Kidney (tissue), 14 donors: ENCODE measurements around the gene CCNJ. TPM values are rescaled to one million over a fixed set of nuclear protein-coding genes. Genes with fewer than 3 reads are reported as not detected.

Source experiments
- DNase-seq, 5 donors: peaks; one replicate each; pipeline ENCODE4 v3.0.0-alpha.2; 2013 to 2020
- FAIRE-seq: peaks from 2 replicates; lab custom pipeline; 2012; peaks lifted over from hg19 to GRCh38; lab: Jason Lieb, UNC
- H3K27ac ChIP-seq, 2 donors: one replicate each; pipeline ENCODE4 v1.7.0; 2013; ENCODE audit warnings: low read depth in 2 of 2, low read length in 2 of 2, inconsistent platforms in 1 of 2
- H3K27me3 ChIP-seq: one replicate; pipeline ENCODE4 v1.7.1; 2013; ENCODE audit warnings: low read length, inconsistent platforms; ENCODE audit not compliant: control insufficient read depth, insufficient read depth
- H3K36me3 ChIP-seq, 3 donors: one replicate each; pipeline versions ENCODE4 v1.7.0 to v1.7.1; 2013; ENCODE audit warnings: low read length in 3 of 3, control low read depth in 1 of 3, inconsistent platforms in 1 of 3; ENCODE audit not compliant: insufficient read depth in 3 of 3, control insufficient read depth in 2 of 3
- H3K4me1 ChIP-seq, 3 donors: one replicate each; pipeline versions ENCODE4 v1.7.0 to v1.7.1; 2013; ENCODE audit warnings: low read length in 3 of 3, inconsistent platforms in 1 of 3, low read depth in 1 of 3; ENCODE audit not compliant: control insufficient read depth in 2 of 3, insufficient read depth in 2 of 3
- H3K4me3 ChIP-seq, 3 donors: one replicate each; pipeline versions ENCODE4 v1.7.0 to v1.8.1; 2013; ENCODE audit warnings: low read length in 3 of 3, control low read depth in 1 of 3, inconsistent platforms in 1 of 3
- H3K9ac ChIP-seq, 3 donors: one replicate each; pipeline versions ENCODE4 v1.7.0 to v1.7.1; 2013; ENCODE audit warnings: low read length in 3 of 3, control low read depth in 1 of 3, inconsistent platforms in 1 of 3
- H3K9me3 ChIP-seq, 3 donors: one replicate each; pipeline versions ENCODE4 v1.7.0 to v1.7.1; 2013; ENCODE audit warnings: low read length in 3 of 3, control low read depth in 1 of 3, inconsistent platforms in 1 of 3; ENCODE audit not compliant: control insufficient read depth in 2 of 3, insufficient read depth in 1 of 3
- intact Hi-C: fragments of 100-400 bp; cut with DNase I; formaldehyde crosslinking; loops from one replicate; pipeline ENCODE4 v1.11.1; 2022
- polyA plus RNA-seq: library from polyadenylated mRNA; stranded (reverse); fragments of 350-450 nt; fragmentation: Illumina TruSeq; extraction: RNeasy Lipid Tissue Mini Kit (QIAGEN cat#74804); gene quantifications from one replicate; pipeline ENCODE4 v1.2.3, GENCODE V29; 2014; ENCODE audit warnings: low read depth, low replicate concordance; ENCODE audit not compliant: insufficient read depth
- total RNA-seq: library from RNA; stranded (reverse); fragmentation: NEBNext Ultra II Directional; extraction: Animal tissue kit (Norgen Biotek cat#: 25700); gene quantifications from one replicate; pipeline ENCODE4 v1.2.1, GENCODE V29; 2021
- TF ChIP-seq, protein P1 (sequence below): IDR thresholded peaks from 3 replicates; pipeline ENCODE4 v1.5.1; 2012; ENCODE audit warnings: mild to moderate bottlenecking, moderate library complexity, borderline replicate concordance; ENCODE audit not compliant: insufficient read depth; ENCODE audit errors: extremely low read depth
- donor health status: control.
- donor health status: control.
- donor health status: control.
- donor health status: control.
- donor health status: control.
- donor health status: DM: yes; HTN: yes; CAD: no.
- donor health status: Normal renal cell carcinoma (clear cell type).

CCNJ gene
- total and polyA plus RNA-seq, 2 donors from 2014 or later = 1.8 to 6.2 TPM

DNA sequence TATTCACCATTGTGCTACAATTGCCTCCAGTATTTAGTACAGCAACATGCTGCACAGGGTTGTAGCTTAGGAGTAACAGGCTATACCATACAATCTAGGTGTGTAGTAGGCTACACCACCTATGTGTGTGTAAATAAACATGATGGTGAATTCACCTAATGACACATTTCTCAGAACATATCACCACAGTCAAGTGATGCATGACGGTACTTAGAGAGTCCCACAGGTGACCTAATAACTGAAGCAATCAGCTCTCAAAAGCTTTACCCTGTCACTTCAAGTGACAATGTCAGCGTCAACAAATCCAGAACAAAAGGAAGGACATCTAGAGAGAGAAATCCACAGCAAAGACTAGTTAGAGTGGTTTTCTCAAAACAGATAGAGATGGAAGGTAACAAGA lies 38.8 kb downstream of the CCNJ start:
- intact Hi-C loops = no loop called here
- no peak overlapping the region for H3K4me3 ChIP-seq
- no peaks in the 10 kb centered on the region for H3K27me3 ChIP-seq
- DNase-seq = no peak
- H3K9me3 ChIP-seq = no peaks in the 10 kb centered on the region
- no peak overlapping the region for H3K27ac ChIP-seq
- no peaks in the 10 kb centered on the region for H3K36me3 ChIP-seq
- H3K4me1 ChIP-seq = no peaks in the 10 kb centered on the region
- FAIRE-seq = no peak
- TF ChIP-seq, protein P1, sequence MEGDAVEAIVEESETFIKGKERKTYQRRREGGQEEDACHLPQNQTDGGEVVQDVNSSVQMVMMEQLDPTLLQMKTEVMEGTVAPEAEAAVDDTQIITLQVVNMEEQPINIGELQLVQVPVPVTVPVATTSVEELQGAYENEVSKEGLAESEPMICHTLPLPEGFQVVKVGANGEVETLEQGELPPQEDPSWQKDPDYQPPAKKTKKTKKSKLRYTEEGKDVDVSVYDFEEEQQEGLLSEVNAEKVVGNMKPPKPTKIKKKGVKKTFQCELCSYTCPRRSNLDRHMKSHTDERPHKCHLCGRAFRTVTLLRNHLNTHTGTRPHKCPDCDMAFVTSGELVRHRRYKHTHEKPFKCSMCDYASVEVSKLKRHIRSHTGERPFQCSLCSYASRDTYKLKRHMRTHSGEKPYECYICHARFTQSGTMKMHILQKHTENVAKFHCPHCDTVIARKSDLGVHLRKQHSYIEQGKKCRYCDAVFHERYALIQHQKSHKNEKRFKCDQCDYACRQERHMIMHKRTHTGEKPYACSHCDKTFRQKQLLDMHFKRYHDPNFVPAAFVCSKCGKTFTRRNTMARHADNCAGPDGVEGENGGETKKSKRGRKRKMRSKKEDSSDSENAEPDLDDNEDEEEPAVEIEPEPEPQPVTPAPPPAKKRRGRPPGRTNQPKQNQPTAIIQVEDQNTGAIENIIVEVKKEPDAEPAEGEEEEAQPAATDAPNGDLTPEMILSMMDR = no peak
- no peak overlapping the region for H3K9ac ChIP-seq

DNA sequence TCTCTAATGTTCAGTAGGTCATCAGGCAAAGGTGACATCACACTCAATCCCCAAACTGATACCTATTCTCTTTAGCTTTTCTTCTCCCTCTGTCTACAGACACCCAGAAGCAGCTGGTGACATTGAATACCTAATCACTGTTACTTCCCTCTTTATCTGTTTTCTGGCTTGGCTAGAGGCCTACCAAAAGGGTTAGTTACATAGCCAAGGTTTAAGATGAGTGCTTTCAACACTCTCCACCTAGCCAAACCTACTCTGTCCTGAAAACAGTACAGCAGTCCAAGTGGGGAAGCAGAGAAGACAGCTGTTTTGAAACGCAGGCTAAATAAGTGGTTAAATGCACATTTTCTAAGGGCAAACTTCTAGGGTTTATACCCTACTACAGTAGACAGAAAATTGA lies 39.4 kb downstream of the CCNJ start:
- TF ChIP-seq, protein P1 = no peak
- Histone ChIP-seq H3K27me3 (no peaks in the 10 kb centered on the region), H3K4me3 (no peak overlapping the region), H3K27ac (no peak overlapping the region), H3K36me3 (no peaks in the 10 kb centered on the region), H3K9ac (no peak overlapping the region), H3K9me3 (no peaks in the 10 kb centered on the region), H3K4me1 (no peaks in the 10 kb centered on the region)
- intact Hi-C loops = no loop called here
- FAIRE-seq (no peak), DNase-seq (no peak)

DNA sequence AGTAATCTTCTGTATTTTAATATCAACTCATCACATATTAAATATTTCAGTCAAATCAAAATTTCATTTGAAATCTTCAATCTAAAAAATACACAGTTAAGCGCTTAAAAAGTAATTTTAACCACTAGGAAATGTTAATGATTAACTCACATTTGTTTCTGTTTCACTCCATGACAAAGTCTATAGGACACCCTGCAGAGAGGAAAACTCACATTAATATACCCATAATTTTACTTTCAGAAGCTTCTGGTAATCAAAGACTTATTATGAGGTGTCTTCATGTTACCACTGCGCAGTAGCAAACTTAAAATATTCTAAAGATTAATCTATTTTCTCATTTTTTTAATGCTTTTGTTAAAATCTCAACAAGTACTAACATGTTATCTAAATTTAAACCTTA lies 45.7 kb downstream of the CCNJ start:
- Histone ChIP-seq H3K27me3 (peaks cover 3% of the 10 kb centered on the region), H3K9ac (peak overlapping the region in 1 of 3 donors; percentile 85), H3K4me1 (peaks cover 0 to 5% (median 0%) of the 10 kb centered on the region in 3 donors), H3K36me3 (no peaks in the 10 kb centered on the region), H3K4me3 (peak overlapping the region; percentile 97 to 98 (median 97)), H3K9me3 (peaks cover 0 to 6% (median 0%) of the 10 kb centered on the region in 3 donors), H3K27ac (no peak overlapping the region)
- peak in 2 of 5 donors; percentile 9 to 26 for DNase-seq
- TF ChIP-seq, protein P1 = no peak
- peak; percentile 72 for FAIRE-seq
- intact Hi-C loops = no loop called here
